Cardiac muscle cell (in vitro differentiated cells and primary cell): Measurements from ENCODE around the gene SNX12. TPM values are rescaled to one million over a fixed set of nuclear protein-coding genes. Genes with fewer than 3 reads are reported as not detected.

Experiments
- DNase-seq, 2 donors: peaks; one replicate each; pipeline versions ENCODE4 v3.0.0 to v3.0.0-alpha.2; 2010 to 2017; ENCODE audit warnings: low read depth in 1 of 2, low spot score in 1 of 2
- H3K27ac ChIP-seq: fragments of 200-600 bp; sonication (generic); 2 replicates; pipeline ENCODE4 v1.5.1; 2016
- H3K27me3 ChIP-seq: fragments of 200-600 bp; sonication (generic); 2 replicates; pipeline ENCODE4 v1.6.0; 2016; ENCODE audit warnings: control low read depth
- H3K36me3 ChIP-seq: fragments of 200-600 bp; sonication (generic); 2 replicates; pipeline ENCODE4 v1.5.1; 2016; ENCODE audit warnings: control low read depth
- H3K4me1 ChIP-seq: fragments of 200-600 bp; sonication (generic); 2 replicates; pipeline ENCODE4 v1.8.1; 2017; ENCODE audit warnings: low read depth, mild to moderate bottlenecking, mixed run types
- H3K4me3 ChIP-seq: fragments of 200-600 bp; sonication (generic); 2 replicates; pipeline ENCODE4 v1.5.1; 2016; ENCODE audit warnings: mild to moderate bottlenecking
- H3K9me3 ChIP-seq: fragments of 200-600 bp; sonication (generic); 2 replicates; pipeline ENCODE4 v1.5.1; 2017; ENCODE audit warnings: low read depth, mild to moderate bottlenecking, control low read depth
- CTCF ChIP-seq: IDR thresholded peaks from 2 replicates; pipeline ENCODE4 v1.5.1; 2012; ENCODE audit warnings: low read depth, mild to moderate bottlenecking, low read length
- polyA plus RNA-seq: library from polyadenylated mRNA; unstranded; fragments of >200 nt; fragmentation: Nextera tagmentation; extraction: Ambion mirVana; gene quantifications from 2 replicates; pipeline ENCODE4 v1.2.1, GENCODE V29; 2016
- total RNA-seq: library from RNA; depleted of rRNA; stranded (reverse); fragments of >200 nt; gene quantifications from 2 replicates; pipeline ENCODE4 v1.2.3, GENCODE V29; 2016

SNX12 gene
- total RNA-seq = 45.7 and 62.3 TPM in 2 replicates
- polyA plus RNA-seq = 6.6 and 9.5 TPM in 2 replicates

- peak; percentile 90 to 96 for DNase-seq
- no peak for TF ChIP-seq CTCF
- H3K36me3 ChIP-seq = no peaks in the 10 kb centered on the region
- no peaks in the 10 kb centered on the region for H3K4me1 ChIP-seq
- H3K27me3 ChIP-seq = no peaks in the 10 kb centered on the region
- H3K9me3 ChIP-seq = no peaks in the 10 kb centered on the region
- H3K27ac ChIP-seq = peak within 1 kb of the TSS; percentile 50
- peak within 1 kb of the TSS; percentile 87 for H3K4me3 ChIP-seq
Observed at GRCh38 chrX:71068044-71068918, at the start of gene SNX12. Gene SNX12, minus strand, starts transcription at chrX:71068334. Its CDS starts 28 bp downstream, at chrX:71068306.

DNA sequence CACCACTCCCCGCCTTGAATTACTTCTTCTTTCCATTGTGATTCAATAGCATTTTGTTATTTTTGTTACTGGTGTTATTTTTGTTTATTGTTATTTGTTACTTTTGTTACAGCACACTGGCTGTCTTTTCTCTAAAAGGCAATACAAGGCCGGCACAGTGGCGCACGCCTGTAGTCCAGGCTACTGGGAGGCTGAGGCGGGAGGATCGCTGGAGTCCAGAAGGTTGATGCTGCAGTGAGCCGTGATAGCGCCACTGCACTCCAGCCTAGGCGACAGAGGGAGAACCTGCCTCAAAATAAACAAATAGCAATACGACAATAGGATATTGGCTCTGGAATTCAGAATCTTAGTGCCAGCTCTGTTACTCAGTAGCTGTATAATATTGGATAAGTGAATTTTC is 49.2 kb upstream of the SNX12 start:
- H3K27me3 ChIP-seq = no peaks in the 10 kb centered on the region
- no peak for TF ChIP-seq CTCF
- no peaks in the 10 kb centered on the region for H3K4me1 ChIP-seq
- no peaks in the 10 kb centered on the region for H3K9me3 ChIP-seq
- no peak overlapping the region for H3K27ac ChIP-seq
- H3K36me3 ChIP-seq = peaks cover 3% of the 10 kb centered on the region
- H3K4me3 ChIP-seq = no peak overlapping the region
- no peak for DNase-seq

GRCh38 chrX:71111921-71112431 is 43.8 kb upstream of the SNX12 start:
- no peaks in the 10 kb centered on the region for H3K36me3 ChIP-seq
- no peak overlapping the region for H3K27ac ChIP-seq
- no peak overlapping the region for H3K4me3 ChIP-seq
- H3K27me3 ChIP-seq = no peaks in the 10 kb centered on the region
- no peak for TF ChIP-seq CTCF
- peaks cover 14% of the 10 kb centered on the region for H3K4me1 ChIP-seq
- H3K9me3 ChIP-seq = no peaks in the 10 kb centered on the region
- DNase-seq = no peak

DNA sequence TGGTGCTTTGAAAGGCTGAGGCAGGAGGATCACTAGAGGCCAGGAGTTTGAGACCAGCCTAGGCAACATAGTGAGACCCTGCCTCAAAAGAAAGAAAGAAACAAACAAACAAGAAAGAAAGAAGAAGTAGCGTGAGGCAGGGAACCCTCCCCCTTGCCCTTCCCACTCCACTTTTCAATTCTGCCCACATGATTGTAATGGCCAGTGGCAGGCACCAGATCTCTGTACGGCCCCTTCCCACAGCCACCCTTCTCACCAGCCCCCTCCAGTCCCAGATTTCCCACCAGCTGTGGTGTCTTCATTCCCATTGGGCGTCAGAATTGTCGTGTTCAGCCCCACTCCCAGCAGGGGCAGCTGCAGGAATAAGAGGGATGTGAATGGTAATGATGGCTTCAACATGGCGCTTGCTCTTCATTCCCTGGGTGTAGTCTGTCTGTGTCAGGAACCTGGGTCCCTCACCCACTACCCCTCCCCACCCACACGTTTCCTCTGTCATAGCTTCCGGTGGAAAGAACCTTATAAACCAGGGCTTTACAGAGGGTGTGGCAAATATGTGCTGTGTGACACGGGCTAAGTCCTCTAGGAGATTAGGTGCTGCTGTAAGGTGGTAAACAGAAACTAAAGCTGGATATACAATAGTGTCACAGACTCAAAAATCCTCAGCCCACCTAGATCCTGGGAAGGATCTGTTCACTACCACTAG is 43.2 kb upstream of the SNX12 start, which contains the start of gene IL2RG:
IL2RG (minus strand) TSS at position 437 of the 703 bp plus-strand sequence; CDS start at position 399, 38 bp downstream.
- no peaks in the 10 kb centered on the region for H3K36me3 ChIP-seq
- no peaks in the 10 kb centered on the region for H3K9me3 ChIP-seq
- TF ChIP-seq CTCF = no peak
- H3K27ac ChIP-seq = no peak within 1 kb of the TSS
- no peak for DNase-seq
- no peaks in the 10 kb centered on the region for H3K27me3 ChIP-seq
- H3K4me3 ChIP-seq = no peak within 1 kb of the TSS
- H3K4me1 ChIP-seq = peaks cover 14% of the 10 kb centered on the region

DNA sequence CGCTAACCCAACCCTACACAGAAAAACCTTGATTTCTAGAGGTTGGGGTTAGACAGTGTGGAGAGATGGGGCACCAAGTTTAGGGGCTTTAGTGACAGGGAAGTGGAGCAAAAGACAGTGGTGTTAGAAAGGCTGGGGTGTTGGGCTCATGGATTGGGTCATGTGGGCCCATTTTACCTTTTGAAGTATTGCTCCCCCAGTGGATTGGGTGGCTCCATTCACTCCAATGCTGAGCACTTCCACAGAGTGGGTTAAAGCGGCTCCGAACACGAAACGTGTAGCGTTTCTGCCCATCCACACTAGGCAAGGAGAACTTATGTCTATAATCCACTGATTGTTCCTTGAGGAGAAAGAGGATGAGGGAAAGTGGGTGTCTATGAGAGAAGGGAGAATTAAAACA is 40.9 kb upstream of the SNX12 start:
- Histone ChIP-seq H3K27ac (peak overlapping the region; percentile 88), H3K9me3 (no peaks in the 10 kb centered on the region), H3K27me3 (no peaks in the 10 kb centered on the region), H3K4me3 (no peak overlapping the region), H3K4me1 (peaks cover 19% of the 10 kb centered on the region), H3K36me3 (no peaks in the 10 kb centered on the region)
- no peak for DNase-seq
- TF ChIP-seq CTCF = no peak
